Measurements from ENCODE around the gene RABL3.

DNA sequence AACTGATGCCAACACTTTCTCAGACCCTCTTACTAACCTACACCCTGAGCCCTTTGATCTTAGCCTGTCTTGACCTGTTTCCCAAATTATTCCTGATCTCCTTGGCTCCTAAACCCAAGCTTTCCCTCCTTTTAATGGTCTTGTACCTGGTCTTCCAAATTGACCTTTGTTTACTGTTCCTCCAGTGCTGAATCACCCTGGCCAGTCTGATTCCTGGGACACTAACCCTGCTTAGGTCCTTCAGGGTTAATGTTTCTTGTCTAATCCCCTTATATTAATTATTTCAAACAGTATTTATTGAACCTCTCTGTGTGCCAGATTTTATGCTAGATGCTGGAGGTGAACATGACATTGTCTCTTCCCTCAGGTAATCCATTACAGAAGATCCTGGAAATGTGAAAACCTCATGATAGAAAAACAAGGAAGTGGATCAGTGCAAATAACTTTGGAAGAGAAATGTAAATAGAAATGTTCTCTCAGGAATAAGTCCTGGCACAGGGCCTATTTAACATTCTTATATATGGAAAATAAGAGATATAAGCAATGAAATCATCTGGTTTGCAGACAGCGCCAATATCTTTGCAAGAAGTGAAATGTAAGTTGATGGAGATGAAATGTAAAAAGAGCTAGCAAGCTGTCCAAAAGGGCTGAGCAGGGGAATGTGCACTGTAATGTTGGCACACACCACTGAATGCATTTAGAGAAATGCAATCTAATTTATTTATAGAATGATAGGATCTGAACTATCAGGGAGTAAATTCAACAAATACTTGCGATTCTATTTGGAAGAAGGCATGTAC, 81.0 kb downstream of the RABL3 start:
- no peak for TF ChIP-seq POLR2A (IDR thresholded peaks at IDR 0.05)
- TF ChIP-seq, protein P1, sequence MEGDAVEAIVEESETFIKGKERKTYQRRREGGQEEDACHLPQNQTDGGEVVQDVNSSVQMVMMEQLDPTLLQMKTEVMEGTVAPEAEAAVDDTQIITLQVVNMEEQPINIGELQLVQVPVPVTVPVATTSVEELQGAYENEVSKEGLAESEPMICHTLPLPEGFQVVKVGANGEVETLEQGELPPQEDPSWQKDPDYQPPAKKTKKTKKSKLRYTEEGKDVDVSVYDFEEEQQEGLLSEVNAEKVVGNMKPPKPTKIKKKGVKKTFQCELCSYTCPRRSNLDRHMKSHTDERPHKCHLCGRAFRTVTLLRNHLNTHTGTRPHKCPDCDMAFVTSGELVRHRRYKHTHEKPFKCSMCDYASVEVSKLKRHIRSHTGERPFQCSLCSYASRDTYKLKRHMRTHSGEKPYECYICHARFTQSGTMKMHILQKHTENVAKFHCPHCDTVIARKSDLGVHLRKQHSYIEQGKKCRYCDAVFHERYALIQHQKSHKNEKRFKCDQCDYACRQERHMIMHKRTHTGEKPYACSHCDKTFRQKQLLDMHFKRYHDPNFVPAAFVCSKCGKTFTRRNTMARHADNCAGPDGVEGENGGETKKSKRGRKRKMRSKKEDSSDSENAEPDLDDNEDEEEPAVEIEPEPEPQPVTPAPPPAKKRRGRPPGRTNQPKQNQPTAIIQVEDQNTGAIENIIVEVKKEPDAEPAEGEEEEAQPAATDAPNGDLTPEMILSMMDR (IDR thresholded peaks at IDR 0.05 in 4 of 5, conservative IDR thresholded peaks at IDR 0.05 in 1 of 5), result no peak

Data from gastrocnemius medialis (tissue), 4 donors.